Loucy (cell line): ENCODE measurements around the gene HACL1.

ENCODE experiments used
- EZH2phosphoT487 ChIP-seq: fragments of 200-600 bp; IDR thresholded peaks from 2 replicates; pipeline ENCODE4 v1.6.1; 2018; ENCODE audit warnings: antibody characterized with exemption, mild to moderate bottlenecking, moderate library complexity, borderline replicate concordance
- TF ChIP-seq, protein P1 (sequence below): fragments of 200-600 bp; sonication (generic); conservative IDR thresholded peaks from 2 replicates; pipeline ENCODE4 v1.5.1; 2014; ENCODE audit warnings: mild to moderate bottlenecking, antibody characterized with exemption, low read length

DNA sequence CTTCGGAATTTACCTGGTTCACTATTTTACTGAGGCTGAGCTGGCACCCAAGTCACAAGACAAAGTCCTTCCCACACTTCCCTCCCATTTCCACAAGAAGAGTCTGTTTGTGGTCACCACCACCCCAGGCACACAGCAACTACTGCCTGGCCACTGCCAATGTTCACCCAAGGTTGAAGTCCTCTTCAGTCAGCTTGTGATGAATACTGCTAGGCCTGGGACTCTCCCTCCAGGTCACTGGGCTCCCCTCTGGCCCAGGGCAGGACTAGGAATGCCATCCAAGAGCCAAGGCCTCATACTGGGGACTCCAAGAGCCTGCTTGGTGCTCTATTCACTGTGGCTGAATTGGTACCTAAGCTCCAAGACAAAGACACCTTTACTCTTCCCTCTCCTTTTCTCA, 49.5 kb downstream of the HACL1 start:
- TF ChIP-seq, protein P1, sequence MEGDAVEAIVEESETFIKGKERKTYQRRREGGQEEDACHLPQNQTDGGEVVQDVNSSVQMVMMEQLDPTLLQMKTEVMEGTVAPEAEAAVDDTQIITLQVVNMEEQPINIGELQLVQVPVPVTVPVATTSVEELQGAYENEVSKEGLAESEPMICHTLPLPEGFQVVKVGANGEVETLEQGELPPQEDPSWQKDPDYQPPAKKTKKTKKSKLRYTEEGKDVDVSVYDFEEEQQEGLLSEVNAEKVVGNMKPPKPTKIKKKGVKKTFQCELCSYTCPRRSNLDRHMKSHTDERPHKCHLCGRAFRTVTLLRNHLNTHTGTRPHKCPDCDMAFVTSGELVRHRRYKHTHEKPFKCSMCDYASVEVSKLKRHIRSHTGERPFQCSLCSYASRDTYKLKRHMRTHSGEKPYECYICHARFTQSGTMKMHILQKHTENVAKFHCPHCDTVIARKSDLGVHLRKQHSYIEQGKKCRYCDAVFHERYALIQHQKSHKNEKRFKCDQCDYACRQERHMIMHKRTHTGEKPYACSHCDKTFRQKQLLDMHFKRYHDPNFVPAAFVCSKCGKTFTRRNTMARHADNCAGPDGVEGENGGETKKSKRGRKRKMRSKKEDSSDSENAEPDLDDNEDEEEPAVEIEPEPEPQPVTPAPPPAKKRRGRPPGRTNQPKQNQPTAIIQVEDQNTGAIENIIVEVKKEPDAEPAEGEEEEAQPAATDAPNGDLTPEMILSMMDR, result no peak
- TF ChIP-seq EZH2phosphoT487, result no peak
